PC-9 (cell line): Measurements from ENCODE around the gene ZIC4. TPM values are rescaled to one million over a fixed set of nuclear protein-coding genes. Genes with fewer than 3 reads are reported as not detected.

Experiments
- Bru-seq: library from RNA; stranded (reverse); fragments of 400-500 nt; gene quantifications from one replicate; lab custom pipeline; 2021; lab: Mats Ljungman, UMichigan
- BruChase-seq, 2 experiments: library from RNA; stranded (reverse); fragments of 400-500 nt; gene quantifications; one replicate each; lab custom pipeline; 2021; lab: Mats Ljungman, UMichigan
- BruUV-seq: library from RNA; stranded (reverse); fragments of 400-500 nt; replicated peaks from 2 replicates; lab custom pipeline; 2021; lab: Mats Ljungman, UMichigan
- CTCF ChIA-PET: fragments of 300-600 bp; sonication (Branson Sonifier 250); formaldehyde crosslinking; loops from one replicate; lab custom pipeline; 2022; ENCODE audit warnings: antibody characterized with exemption; lab: Charles Lee
- POLR2A ChIA-PET: fragments of 300-600 bp; sonication (Branson Sonifier 250); formaldehyde crosslinking; loops from one replicate; lab custom pipeline; 2022; ENCODE audit warnings: antibody characterized with exemption; ENCODE audit not compliant: unreplicated experiment; lab: Charles Lee
- DNase-seq, 2 experiments: peaks; one replicate each; pipeline versions ENCODE4 v3.0.0 to v3.0.0-alpha.2; 2015 to 2022; ENCODE audit warnings: mixed read lengths in 1 of 2
- H2AFZ ChIP-seq: fragments of 200-600 bp; sonication (generic); 2 replicates; pipeline ENCODE4 v1.8.1; 2017; ENCODE audit warnings: antibody characterized with exemption
- H3F3A ChIP-seq: fragments of 200-600 bp; sonication (generic); 2 replicates; pipeline ENCODE4 v1.8.1; 2017; ENCODE audit warnings: antibody characterized with exemption, mild to moderate bottlenecking, low read depth; ENCODE audit not compliant: insufficient read depth
- H3K27ac ChIP-seq: fragments of 200-600 bp; sonication (generic); 2 replicates; pipeline ENCODE4 v1.6.1; 2016; ENCODE audit warnings: mixed run types
- H3K27me3 ChIP-seq: fragments of 200-600 bp; sonication (generic); 2 replicates; pipeline ENCODE4 v1.6.1; 2016; ENCODE audit warnings: low read depth, mixed run types; ENCODE audit not compliant: insufficient read depth
- H3K36me3 ChIP-seq: fragments of 200-600 bp; sonication (generic); 2 replicates; pipeline ENCODE4 v1.6.1; 2016; ENCODE audit warnings: low read depth, mixed run types
- H3K4me1 ChIP-seq: fragments of 200-600 bp; sonication (generic); replicated peaks from 2 replicates; pipeline ENCODE4 v1.6.1; 2016; ENCODE audit warnings: mixed run types; ENCODE audit not compliant: insufficient read depth
- H3K4me2 ChIP-seq: fragments of 200-600 bp; sonication (generic); 2 replicates; pipeline ENCODE4 v1.6.1; 2017; ENCODE audit warnings: mixed run types
- H3K4me3 ChIP-seq: fragments of 200-600 bp; sonication (generic); 2 replicates; pipeline ENCODE4 v1.6.1; 2016; ENCODE audit warnings: mixed run types
- H3K79me2 ChIP-seq: fragments of 200-600 bp; sonication (generic); 2 replicates; pipeline ENCODE4 v1.6.1; 2017; ENCODE audit warnings: low read depth, mixed run types
- H3K9me2 ChIP-seq: fragments of 200-600 bp; sonication (generic); 2 replicates; pipeline ENCODE4 v1.8.1; 2017; ENCODE audit warnings: mild to moderate bottlenecking; ENCODE audit not compliant: insufficient read depth
- H3K9me3 ChIP-seq: fragments of 200-600 bp; sonication (generic); 2 replicates; pipeline ENCODE4 v1.8.1; 2016; ENCODE audit warnings: low read depth; ENCODE audit not compliant: insufficient read depth
- H4K20me1 ChIP-seq: fragments of 200-600 bp; sonication (generic); 2 replicates; pipeline ENCODE4 v1.8.1; 2017; ENCODE audit not compliant: insufficient read depth
- CTCF ChIP-seq: fragments of 200-600 bp; sonication (generic); conservative IDR thresholded peaks from 2 replicates; pipeline ENCODE4 v1.6.1; 2017; ENCODE audit warnings: mixed run types, antibody characterized with exemption, mild to moderate bottlenecking, moderate library complexity
- EZH2 ChIP-seq: fragments of 200-600 bp; sonication (generic); IDR thresholded peaks from 2 replicates; pipeline ENCODE4 v1.8.0; 2017; ENCODE audit warnings: antibody characterized with exemption, low read depth
- intact Hi-C: fragments of 100-400 bp; cut with micrococcal nuclease; formaldehyde crosslinking; loops from one replicate; pipeline ENCODE4 v1.10.0; 2022; ENCODE audit not compliant: unreplicated experiment
- long read RNA-seq: library from polyadenylated mRNA; stranded (forward); transcript quantifications from one replicate; pipeline ENCODE4 v2.0.0, GENCODE V29; 2022
- total RNA-seq: library from RNA; stranded (reverse); gene quantifications from 2 replicates; pipeline ENCODE4 v1.2.3, GENCODE V29; 2021

The ZIC4 gene
- total RNA-seq (not detected in 2 replicates), Bru-seq, nascent RNA (not detected), BruChase-seq, experiment 1, labeled RNA remaining after a 2-hour chase (not detected), BruChase-seq, experiment 2, labeled RNA remaining after a 6-hour chase (not detected)
- long read RNA-seq, result 0 reads

GRCh38 chr3:147406028-147406931 lies at the start of gene ZIC4:
TSS of gene ZIC4 (minus strand) at chr3:147406543. CDS start at chr3:147402797, 3,746 bp downstream.
- intact Hi-C loops, result no loop called here
- DNase-seq, result no peak
- BruUV-seq, result no TSS peak
- no peak within 1 kb of the TSS for H3K27ac ChIP-seq
- no peaks in the 10 kb centered on the region for H3K9me2 ChIP-seq
- H3K36me3 ChIP-seq, result no peaks in the 10 kb centered on the region
- no peaks in the 10 kb centered on the region for H3K9me3 ChIP-seq
- H3K4me2 ChIP-seq, result no peak within 1 kb of the TSS
- no peaks in the 10 kb centered on the region for H3K79me2 ChIP-seq
- no peak within 1 kb of the TSS for H2AFZ ChIP-seq
- ChIA-PET CTCF (no interaction called here), POLR2A (no interaction called here)
- H3K4me3 ChIP-seq, result no peak within 1 kb of the TSS
- H4K20me1 ChIP-seq, result no peaks in the 10 kb centered on the region
- no peaks in the 10 kb centered on the region for H3K4me1 ChIP-seq
- H3K27me3 ChIP-seq, result no peaks in the 10 kb centered on the region
- TF ChIP-seq CTCF (no peak), EZH2 (no peak)
- H3F3A ChIP-seq, result no peaks in the 10 kb centered on the region

- POLR2A ChIA-PET, result no interaction called here
- intact Hi-C loops, result no loop called here
- no peaks in the 10 kb centered on the region for H3K9me2 ChIP-seq
- no peak overlapping the region for H3K4me2 ChIP-seq
- CTCF ChIA-PET, result no interaction called here
- H2AFZ ChIP-seq, result no peak overlapping the region
- no peaks in the 10 kb centered on the region for H3K9me3 ChIP-seq
- BruUV-seq, result no TSS peak
- H3K27ac ChIP-seq, result no peak overlapping the region
- no peaks in the 10 kb centered on the region for H3K27me3 ChIP-seq
- H3K4me3 ChIP-seq, result no peak overlapping the region
- TF ChIP-seq CTCF, result no peak
- no peak for TF ChIP-seq EZH2
- no peaks in the 10 kb centered on the region for H3K79me2 ChIP-seq
- no peak for DNase-seq
- H3F3A ChIP-seq, result no peaks in the 10 kb centered on the region
- no peaks in the 10 kb centered on the region for H4K20me1 ChIP-seq
- H3K36me3 ChIP-seq, result no peaks in the 10 kb centered on the region
- no peaks in the 10 kb centered on the region for H3K4me1 ChIP-seq
These were observed 43.3 kb upstream of the ZIC4 start for GRCh38 chr3:147449669-147450068.

- ChIA-PET CTCF (no interaction called here), POLR2A (no interaction called here)
- Histone ChIP-seq H3F3A (no peaks in the 10 kb centered on the region), H3K27me3 (no peaks in the 10 kb centered on the region), H3K9me3 (no peaks in the 10 kb centered on the region), H3K36me3 (no peaks in the 10 kb centered on the region), H3K4me2 (no peak overlapping the region), H3K4me1 (no peaks in the 10 kb centered on the region), H3K9me2 (no peaks in the 10 kb centered on the region), H2AFZ (no peak overlapping the region), H3K27ac (no peak overlapping the region), H3K4me3 (no peak overlapping the region), H4K20me1 (no peaks in the 10 kb centered on the region), H3K79me2 (no peaks in the 10 kb centered on the region)
- no peak for DNase-seq
- intact Hi-C loops, result no loop called here
- no peak for TF ChIP-seq CTCF
- TF ChIP-seq EZH2, result no peak
- BruUV-seq, result no TSS peak
These were observed 40.9 kb upstream of the ZIC4 start for GRCh38 chr3:147447224-147447623.
